GM12892 (cell line): ENCODE data around the gene MED15.

Experiments used
- POLR2A ChIP-seq: IDR thresholded peaks from 2 replicates; pipeline ENCODE4 v1.6.1; 2011; ENCODE audit warnings: low read depth, low read length, control low read depth
- POLR2AphosphoS5 ChIP-seq: IDR thresholded peaks from 2 replicates; pipeline ENCODE4 v1.6.1; 2011; ENCODE audit warnings: low read depth, low read length, control low read depth
- TAF1 ChIP-seq: IDR thresholded peaks from 2 replicates; pipeline ENCODE4 v1.6.1; 2011; ENCODE audit warnings: low read depth, mild to moderate bottlenecking, control low read depth, low read length, borderline replicate concordance

- TF ChIP-seq POLR2AphosphoS5, result no peak
- TF ChIP-seq TAF1, result no peak
- no peak for TF ChIP-seq POLR2A
Measured at GRCh38 chr22:20606784-20607128, 99.3 kb downstream of the MED15 start.
